Activated naive CD4-positive, alpha-beta T cell (primary cell): ENCODE data around the gene LRRC58.
"Not testable (repeated sequence)": the region's sequence is repeated elsewhere in the genome, so short reads cannot be mapped to it uniquely, and the experiment has no call there.

Experiments
- DNase-seq, 4 experiments: peaks; one replicate each; lab custom pipeline; 2025; lab: John Stamatoyannopoulos, UW

The LRRC58 gene

DNA sequence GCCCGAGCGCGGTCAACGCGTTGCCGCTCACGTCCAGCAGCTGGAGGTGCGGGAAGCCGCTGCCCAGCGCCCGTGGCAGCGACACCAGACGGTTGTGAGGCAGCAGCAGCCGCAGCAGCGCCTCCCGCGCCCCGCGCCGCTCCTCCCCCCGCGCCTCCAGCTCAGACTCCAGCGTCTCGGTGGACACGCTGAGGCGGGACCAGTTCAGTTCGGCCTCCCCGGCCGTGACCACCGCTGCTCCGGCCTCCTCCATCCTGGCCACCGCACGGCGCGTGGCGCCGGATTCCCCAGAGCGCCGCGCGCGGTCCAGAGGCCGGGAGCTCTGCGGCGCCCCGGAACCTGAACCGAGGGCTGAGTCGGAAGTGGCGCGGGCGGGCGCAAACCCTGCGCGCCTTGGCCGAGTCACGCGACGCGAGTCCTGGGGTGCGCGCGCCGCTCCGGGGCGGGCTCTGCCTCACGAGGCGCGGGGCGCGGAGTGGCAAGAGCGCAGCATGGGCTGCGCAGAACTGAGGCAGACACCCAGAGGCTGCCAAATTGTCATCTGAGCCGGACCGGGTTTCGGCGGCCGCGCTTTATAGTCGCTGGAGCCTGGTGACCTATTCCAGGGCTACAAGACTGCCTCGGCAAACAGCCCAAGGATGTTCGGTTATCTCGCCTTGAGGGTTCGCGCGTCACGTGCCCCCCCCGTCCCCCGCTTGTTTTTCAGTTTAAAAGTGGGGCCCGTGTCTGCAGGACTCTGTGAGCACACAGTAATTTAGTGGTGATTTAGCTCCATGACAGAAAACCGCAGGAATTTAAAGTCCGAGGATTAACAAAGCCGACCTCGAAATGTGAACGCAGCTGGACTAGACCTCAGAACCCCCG is at the start of gene LRRC58:
LRRC58 (minus strand) TSS at position 364 of the 864 bp plus-strand sequence; CDS start at position 253, 111 bp downstream.
- peak; percentile 62 to 88 (median 72) for DNase-seq

DNA sequence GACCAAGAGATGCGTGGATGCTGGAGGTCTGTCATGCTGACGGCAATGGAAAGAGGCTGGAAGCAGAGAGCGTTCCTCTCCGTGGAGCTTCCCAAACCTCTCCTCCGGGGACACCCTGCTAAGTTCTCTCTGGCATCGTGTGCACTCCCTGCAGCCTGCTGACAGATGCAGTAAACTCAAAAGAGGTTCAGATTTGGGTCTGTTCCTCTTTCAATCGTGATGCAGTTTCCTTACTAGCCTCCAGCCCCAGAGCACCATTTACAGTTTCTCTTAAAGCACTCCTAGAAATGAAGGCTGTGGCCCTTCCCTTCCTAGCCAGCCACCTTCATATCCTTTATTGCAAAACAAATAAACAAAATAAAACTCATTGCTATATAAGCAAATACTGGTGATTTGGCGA is 47.3 kb upstream of the LRRC58 start:
- DNase-seq, result no peak

DNA sequence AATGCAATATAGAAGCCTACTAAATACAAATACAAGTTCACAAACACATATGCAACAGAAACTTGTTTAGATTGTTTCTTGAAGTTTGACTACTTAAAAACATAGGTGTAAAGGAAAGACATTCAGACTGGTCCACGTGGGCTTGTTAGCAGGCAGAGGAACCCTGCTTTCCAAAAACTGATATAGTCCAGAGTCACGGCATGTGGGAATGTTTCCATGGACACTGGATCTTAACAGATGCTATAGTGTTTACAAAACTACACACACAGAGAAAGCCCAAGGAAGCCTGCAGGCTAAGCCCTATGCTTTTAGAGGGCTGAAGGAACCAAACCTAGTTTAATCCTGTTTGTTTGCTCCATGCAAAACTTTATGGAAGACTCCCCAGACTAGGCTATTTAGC is 45.2 kb upstream of the LRRC58 start:
- no peak for DNase-seq

DNA sequence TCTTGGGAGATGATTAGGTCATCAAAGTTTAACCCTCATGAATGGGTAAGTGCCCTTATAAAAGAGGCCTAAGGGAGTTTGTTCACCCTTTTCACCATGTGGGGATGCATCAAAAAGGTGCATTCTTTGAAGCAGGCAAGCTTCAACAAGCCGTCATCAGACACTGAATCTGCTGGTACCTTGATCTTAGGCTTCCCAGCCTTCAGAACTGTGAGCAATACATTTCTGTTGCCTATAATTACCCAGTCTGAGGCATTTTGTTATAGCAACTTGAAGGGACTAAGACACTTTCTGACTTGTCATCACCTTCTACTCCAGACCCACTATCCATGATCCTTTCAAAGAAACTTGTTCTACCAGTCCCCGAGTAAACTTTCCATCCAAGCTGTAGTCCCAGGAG is 44.6 kb upstream of the LRRC58 start:
- no peak for DNase-seq

DNA sequence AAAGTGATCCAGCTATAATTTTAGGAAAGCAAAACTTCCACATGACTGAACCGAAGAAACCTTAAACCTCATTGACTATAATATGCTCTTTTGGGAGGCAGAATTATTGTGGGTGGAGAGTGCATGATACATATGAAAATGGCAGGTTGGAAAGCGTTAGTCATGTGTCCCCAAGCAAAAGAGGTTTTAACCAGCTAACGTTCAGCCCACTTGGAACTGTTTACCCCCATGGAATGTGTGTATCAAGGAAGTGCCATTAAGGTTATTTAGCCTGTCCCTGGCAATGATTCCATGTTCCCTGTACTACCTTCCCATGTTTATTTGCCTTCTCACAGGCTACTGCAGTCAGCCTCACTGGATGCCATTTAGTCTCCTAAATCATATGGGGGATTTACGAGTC is 44.1 kb upstream of the LRRC58 start:
- DNase-seq, result no peak

DNA sequence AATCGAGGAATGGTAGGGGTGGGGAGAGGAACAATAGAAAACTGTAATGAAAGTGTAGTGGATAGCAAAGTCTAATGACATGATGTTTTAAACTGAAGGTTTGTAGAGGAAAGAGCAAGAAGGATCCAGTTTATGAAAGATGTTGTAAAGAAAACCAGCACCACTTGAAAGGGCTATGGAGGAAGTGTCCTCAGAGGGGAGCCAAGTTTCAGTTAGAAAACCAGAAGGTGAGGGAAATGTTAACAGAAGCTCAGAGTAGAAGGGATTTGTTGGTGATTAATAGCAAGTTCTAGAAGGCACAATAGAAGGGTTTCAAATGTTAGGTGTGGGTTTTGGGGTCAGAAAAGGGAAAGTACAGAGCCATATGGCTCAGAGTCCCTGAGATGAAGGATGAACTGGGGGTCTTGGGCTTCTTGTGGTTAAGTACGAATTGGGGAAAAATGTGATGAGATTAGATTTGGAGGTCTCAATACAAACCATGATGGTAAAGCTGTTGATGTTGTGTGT is 33.8 kb upstream of the LRRC58 start:
- DNase-seq, result no peak

DNA sequence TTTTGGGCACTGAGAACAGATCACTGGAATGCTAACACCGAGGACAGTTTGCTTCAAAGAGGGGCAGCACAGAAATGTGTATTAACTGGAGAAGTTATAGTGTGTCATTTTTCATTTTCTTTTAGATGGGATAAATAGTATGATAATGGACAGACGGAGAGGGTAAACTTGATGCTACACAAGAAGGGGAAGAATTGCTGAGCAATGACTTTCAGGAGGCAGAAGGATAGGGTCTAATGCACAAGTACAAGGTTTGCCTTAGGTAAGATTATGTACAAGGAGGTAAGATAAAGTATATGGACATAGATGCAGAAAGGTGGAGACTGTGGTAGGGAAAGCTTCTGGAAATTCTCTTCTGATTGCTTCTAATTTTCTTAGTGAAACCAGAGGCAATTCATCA is 32.3 kb upstream of the LRRC58 start:
- no peak for DNase-seq

DNA sequence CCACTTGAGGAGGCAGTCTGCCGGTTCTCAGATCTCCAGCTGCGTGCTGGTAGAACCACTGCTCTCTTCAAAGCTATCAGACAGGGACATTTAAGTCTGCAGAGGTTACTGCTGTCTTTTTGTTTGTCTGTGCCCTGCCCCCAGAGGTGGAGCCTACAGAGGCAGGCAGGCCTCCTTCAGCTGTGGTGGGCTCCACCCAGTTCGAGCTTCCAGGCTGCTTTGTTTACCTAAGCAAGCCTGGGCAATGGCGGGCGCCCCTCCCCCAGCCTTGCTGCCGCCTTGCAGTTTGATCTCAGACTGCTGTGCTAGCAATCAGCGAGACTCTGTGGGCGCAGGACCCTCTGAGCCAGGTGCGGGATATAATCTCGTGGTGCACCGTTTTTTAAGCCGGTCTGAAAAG is 28.8 kb upstream of the LRRC58 start:
- not testable (repeated sequence) for DNase-seq

DNA sequence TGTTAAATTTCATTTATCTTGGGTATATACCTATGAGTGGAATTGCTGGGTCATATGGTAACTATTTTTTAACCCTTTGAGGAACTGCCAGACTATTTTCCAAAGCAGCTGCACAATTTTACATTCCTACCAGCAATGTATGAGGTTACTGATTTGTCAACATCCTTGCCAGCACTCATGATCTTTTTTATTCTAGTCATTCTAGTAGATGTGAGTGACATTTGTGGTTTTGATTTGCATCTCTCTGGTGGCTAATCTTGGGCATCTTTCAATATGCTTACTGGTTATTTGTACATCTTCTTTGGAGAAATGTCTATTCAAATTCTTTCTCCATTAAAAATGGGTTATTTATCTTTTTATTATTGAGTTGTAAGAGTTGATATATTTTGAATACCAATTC is 21.3 kb upstream of the LRRC58 start:
- no peak for DNase-seq

DNA sequence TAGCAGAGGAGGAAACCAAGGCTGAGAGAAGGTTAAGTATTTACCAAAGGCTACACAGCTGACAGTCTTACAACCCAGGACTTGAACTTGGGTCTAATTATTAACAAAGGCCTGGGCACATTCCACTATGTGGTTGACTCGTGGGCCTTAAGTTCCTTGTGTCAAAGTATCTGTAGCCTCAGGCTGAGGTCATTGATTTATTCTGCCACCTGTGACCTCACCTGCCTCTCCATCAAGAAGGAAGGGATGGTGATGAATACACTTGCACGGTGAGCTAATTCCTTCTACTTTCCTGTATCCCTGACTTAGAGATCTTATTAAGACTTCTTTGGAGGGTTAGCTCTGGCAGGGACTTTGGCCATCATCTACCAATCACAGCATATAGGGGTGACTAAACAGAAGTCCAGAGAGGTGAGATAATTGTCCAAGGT is 19.9 kb upstream of the LRRC58 start:
- no peak for DNase-seq

DNA sequence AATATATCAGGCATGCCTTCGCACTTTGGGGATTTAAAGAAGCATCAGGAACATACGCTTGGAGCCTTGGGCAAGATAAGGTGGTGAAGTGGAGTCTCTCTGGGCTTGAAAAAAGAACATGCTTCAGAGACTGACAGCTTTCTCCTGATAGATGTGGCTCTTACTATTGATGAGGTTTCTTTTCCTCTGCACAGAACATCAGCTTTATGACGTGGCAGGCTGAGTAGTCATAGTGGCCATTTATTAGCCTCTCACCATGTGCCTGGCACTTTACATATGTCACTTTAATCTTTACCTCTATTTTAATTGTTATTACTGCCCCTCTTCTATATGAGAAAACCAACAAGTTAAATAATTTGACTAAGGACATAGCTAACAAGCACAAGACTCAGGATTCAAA is 19.0 kb upstream of the LRRC58 start:
- no peak for DNase-seq

DNA sequence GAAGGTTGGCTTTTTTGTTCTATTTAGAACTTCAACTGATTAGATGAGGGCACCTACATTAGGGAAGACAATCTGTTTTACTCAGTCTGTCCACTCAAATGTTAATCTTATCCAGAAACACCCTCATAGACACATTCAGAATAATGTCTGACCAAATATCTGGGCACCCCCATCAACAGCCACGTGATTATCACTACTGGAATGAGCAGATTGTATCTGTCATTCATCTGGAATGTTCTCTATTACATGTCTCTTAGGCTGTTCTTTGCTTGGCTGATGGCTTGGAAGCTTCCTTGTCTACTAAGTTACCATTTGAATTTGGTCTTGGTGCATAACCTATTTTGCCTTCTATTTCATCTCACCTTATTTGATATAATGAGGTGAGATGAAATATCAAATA is 15.7 kb upstream of the LRRC58 start:
- no peak for DNase-seq

DNA sequence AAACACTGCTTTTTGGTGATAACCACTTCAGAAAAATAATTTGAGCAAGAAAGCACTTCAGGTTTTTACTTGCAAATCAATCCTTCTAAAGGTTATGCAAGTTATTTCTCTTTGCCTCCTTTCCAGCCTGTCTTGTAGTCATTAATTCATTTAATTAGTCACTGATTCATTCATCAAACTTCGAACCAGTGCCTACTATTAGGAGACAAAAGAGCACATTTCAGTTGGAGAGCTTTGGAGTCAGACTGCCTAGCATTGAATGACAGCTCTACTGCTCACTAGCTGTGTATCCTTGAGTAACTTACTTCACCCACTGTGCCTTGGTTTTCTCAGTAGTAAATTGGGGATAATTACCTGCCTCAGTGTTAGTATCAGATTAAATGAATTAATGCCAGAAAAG is 14.9 kb upstream of the LRRC58 start:
- no peak for DNase-seq

DNA sequence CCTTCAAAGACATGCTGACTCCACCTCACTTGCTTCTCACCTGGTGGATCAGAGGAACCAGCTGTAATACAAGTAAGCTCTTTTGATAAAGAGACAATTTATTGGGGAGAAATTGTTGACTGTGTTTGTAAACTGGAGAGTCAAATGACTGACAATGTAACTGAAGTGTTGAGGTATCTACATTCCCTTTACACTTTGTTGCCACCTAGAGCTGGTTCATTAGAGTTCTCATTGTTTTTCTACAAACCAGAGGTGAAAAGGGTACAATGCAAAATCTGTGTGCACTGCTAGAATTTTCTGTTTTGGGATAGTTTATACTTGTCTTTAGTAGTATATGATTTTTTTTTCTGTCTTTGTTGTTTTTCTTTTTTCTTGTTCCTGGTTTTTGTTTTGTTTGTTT is 8.7 kb upstream of the LRRC58 start:
- DNase-seq, result no peak

DNA sequence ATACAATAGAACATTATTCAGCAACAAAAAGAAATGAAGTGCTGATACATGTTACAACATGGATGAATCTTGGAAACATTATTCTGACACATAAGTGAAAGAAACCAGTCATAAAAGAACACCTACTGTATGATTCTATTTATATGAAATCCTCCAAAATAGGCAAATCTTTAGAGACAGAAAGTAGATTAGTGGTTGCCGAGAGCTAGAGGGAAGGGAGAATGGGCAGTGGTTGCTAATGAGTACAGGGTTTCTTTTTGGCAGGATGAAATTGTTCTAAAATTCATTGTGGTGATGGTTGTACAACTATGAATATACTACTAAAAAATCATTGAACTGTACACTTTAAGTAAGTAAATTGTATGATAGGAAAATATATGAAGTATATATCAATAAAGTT is 6.3 kb upstream of the LRRC58 start:
- no peak for DNase-seq

DNA sequence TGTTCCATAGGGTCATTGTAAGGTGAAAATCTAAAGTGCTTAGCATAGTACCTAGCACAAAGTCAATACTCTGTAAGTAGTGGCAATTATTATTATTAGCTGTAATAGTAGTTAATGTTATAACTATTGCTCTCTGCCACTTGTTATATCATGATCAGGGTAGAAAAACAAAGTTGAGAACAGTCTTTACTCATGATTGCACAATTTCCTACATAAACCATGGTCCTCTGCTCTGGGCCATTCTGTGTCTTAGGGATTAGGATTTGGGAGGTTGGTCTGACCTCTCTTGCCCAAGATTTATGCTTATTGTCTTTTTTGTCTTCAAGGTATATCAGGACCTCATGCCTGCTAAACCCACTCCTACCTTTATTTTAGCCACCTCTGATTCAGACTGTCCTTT is 4.3 kb upstream of the LRRC58 start:
- no peak for DNase-seq

DNA sequence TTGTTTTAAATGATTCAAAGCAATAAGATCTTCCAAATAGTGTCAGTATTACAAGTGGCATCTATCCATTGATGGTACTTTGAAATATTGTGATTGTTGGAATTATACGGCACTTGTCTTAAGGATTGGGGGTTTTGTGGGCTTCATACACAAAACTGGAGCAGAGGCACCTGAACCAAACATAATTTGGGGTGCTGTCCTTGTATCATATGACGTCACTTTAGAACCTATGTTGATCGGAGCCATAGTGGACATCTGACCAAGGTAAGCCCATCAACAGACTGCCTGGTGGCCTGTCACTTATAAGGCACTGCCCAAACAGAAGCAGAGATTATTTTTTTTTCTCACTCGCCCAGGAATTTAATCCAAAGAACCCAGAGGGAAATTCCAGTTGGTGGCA is 2.9 kb upstream of the LRRC58 start:
- DNase-seq, result no peak

DNA sequence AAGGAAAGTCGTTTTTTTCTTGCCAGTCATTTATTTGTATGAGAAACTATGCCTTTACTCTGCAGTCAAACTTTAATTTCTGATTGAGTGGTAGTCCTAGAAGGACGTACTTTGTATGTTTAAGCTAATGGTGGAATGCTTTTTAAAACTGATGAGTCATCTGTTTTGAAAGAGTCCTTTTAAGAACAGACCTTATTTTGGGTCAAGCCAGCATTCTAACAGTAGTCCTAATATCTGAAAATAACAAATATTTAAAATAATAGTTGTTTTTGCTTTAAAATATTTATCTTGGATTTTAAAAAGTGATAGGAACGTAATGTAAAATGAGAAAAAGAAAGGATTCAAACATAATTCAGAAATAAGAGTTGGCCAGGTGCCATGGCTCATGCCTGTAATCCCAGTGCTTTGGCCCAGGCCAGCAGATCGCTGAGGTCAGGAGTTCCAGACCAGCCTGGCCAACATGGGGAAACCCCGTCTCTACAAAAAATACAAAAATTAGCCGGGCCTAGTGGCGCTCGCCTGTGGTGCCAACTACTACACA is 1.3 kb upstream of the LRRC58 start:
- DNase-seq, result no peak

DNA sequence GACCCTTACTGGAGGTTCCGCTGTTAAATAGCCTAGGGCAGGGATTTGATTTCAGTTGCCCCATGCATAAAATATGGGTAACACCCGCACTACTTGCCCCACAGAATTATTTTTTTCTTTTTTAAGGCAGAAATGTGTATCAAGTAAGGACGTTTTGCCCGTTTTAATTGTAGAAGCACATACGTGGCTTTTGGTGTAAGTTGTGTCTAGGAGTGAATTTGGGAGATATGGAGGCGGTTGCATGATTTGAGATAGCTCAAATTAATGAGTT is 636 bp upstream of the LRRC58 start:
- DNase-seq, result no peak

DNA sequence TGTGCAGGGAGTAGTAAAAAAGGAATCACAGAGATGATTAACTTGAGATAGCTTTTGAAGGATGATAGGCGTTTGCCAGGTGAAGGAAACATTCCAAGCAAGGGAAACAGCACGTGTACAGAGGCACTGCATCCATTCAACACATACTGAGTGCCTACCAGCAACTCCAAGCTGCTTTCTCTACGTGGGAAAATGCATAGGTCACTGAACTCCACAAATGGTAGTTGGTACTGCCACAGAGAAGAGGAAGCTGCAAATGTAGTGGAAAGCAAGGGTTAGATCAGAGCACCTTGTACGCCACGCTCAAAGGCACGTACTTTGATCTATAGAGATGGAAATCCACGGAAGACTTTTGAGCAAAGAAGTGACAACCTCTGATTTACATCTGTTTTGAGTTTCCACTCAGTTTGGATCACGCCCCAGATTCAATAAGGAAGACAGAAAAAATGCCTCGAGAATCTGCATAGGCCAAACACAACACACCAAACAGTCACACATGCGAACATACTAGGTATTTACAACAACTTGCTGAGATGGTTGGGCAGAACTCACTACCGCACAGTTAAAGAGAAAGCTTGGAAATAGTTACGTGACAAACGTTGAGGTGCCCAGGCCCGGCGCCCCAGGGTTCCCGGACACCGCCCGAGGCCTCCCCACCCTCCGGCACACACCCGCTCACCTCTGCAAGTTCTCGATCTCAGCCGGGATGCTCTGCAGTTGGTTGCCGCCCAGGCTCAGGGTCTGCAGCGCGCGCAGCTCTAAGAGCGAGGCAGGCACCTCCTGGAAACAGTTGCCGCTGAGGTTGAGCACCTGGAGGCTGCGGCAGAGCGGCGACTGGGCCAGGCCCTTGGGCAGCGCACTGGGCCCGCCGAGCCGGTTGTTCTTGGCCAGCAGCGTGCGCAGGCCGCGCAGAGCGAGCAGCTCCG is 826 bp downstream of the LRRC58 start:
- peak in 3 of 4 experiments; percentile 29 to 50 (median 44) for DNase-seq

DNA sequence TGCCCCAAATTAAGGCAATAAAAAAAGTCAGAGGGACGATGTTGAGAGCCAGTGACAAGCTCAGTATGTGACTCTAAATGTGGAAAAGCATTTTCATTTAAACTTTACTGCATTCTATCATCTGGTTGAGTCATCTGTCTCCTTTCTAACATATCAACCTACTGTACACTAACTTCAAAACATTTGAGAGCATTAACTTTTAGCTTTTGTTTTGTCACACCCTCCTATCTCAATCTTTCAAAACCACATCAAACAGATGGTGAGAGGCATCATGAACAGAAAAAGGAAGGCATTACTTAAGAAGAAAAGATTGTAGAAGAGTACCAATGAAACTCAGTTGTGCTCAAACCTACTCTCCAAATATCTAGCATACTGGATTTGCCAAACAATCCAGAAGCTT is 4.8 kb downstream of the LRRC58 start:
- DNase-seq, result no peak

DNA sequence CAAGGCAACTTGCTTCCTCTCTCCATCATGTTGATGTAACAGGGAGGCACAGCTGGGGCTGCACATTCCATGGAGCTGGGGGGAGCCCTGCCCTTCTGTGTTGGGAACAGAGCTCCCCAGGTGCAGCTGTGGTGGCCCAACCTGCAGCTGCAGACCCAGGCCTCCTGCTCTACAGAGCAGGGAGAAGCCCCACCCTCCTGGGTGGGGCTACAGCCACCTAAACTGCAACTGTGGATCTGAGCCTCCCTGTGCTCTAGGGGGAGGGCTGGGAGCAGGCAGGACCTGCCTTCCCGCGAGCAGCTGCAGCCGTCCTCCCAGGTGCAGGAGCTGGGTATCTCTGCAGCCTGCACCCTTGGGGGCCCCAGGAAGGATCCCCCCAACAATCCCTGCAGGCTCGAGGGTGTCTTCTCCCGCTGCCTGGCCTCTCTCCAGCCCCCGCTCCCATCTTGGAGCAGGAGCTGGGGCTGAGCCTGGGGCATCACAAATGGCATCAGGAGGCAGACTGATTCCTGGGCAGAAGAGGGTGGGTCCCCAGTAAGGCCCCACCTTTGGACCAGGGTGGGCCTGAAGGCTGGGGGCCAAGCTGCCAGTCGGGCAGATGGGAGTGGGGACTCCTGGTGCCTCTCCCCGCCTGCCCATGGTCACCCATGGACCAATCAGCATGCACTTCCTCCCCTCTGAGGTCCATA is 7.4 kb downstream of the LRRC58 start:
- DNase-seq, result no peak
